GM19438 (cell line): ENCODE data around the gene ZSWIM1.
A peak's percentile ranks its signal among the peaks of the same experiment; 100 is the strongest.

Source experiments
- ATAC-seq: cut with Tn5 transposase; IDR thresholded peaks from one replicate; pipeline ENCODE4 v1.9.1; 2021; ENCODE audit warnings: low read depth; ENCODE audit not compliant: unreplicated experiment

Gene ZSWIM1

GRCh38 chr20:45880988-45881788 is at the start of gene ZSWIM1:
Gene ZSWIM1, plus strand, starts transcription at chr20:45881227. Its CDS starts 1,366 bp downstream, at chr20:45882593.
- ATAC-seq, result peak; percentile 96

DNA sequence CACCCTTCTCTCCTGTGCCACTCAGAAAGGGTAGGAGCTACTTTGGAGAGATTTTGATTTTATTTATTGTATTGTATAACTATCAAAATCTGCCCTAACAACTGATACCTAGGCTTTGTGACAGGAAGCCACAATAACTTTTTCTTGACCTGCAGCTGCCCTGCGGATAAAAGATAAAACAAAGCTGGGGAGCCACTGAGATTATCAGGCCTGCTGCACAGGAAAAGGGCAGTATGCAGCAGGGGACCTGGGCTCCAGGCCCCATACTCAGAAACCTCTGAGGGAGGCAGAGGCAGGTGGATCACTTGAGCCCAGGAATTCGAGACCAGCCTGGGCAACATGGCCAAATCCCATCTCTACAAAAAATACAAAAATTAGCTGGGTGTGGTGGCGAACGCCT is 48.4 kb upstream of the ZSWIM1 start:
- no peak for ATAC-seq

- peak; percentile 62 for ATAC-seq
These were observed 47.8 kb upstream of the ZSWIM1 start, which contains the start of gene SNX21 for GRCh38 chr20:45833030-45833882. Gene SNX21, plus strand, starts transcription at chr20:45833799. Its CDS starts 121 bp downstream, at chr20:45833920.

GRCh38 chr20:45833883-45834796 is 46.9 kb upstream of the ZSWIM1 start:
- peak; percentile 38 for ATAC-seq

DNA sequence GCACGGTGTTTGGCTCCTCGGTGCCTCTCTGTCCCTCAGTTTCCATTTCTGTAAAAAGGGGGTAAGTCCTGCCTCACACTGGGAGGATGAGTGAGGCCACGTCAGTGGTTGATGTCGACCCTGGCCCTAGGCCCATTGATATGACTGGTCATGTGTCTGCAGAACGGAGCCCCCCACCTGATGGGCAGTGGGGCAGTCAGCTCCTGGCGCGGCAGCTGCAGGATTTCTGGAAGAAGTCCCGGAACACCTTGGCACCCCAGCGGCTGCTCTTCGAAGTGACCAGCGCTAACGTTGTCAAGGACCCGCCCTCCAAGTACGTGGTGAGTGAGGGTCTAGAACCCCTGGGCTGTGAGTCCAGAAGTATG is 46.2 kb upstream of the ZSWIM1 start:
- ATAC-seq, result no peak

GRCh38 chr20:45835329-45835765 is 45.7 kb upstream of the ZSWIM1 start:
- ATAC-seq, result no peak

DNA sequence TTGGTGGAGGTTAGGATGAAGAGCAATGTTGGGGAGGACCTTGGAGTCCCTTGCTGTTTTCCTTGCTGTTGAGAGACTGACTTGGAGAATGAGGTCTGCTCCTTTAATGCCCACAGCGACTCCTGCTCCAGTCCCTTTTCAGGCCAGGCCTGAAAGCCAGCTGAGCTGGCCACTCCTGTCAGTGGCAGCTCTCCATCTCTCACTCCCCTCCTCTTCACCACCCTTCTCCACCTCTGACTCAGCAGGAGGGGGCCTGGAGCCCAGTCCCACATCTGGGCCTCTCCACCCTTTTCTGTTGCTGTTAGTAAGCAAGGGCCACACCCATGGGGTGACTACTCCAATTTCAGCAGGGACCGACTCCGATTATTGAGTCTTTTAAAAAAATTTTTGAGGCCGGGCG is 45.2 kb upstream of the ZSWIM1 start:
- no peak for ATAC-seq

GRCh38 chr20:45836841-45837240 is 44.2 kb upstream of the ZSWIM1 start:
- no peak for ATAC-seq

DNA sequence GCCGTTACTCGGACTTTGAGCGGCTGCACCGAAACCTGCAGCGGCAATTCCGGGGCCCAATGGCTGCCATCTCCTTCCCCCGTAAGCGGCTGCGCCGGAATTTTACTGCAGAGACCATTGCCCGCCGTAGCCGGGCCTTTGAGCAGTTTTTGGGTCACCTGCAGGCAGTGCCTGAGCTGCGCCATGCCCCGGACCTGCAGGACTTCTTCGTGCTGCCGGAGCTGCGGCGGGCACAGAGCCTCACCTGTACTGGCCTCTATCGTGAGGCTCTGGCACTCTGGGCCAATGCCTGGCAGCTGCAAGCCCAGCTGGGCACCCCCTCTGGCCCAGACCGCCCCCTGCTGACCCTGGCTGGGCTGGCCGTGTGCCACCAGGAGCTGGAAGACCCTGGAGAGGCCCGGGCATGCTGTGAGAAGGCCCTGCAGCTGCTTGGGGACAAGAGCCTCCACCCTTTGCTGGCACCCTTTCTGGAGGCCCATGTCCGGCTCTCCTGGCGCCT is 40.3 kb upstream of the ZSWIM1 start:
- ATAC-seq, result no peak

- no peak for ATAC-seq
These were observed 39.5 kb upstream of the ZSWIM1 start for GRCh38 chr20:45841407-45842129.

- ATAC-seq, result no peak
These were observed 38.7 kb upstream of the ZSWIM1 start for GRCh38 chr20:45842169-45842812.

GRCh38 chr20:45843506-45843905 is 37.5 kb upstream of the ZSWIM1 start:
- no peak for ATAC-seq

GRCh38 chr20:45845452-45845851 is 35.6 kb upstream of the ZSWIM1 start:
- no peak for ATAC-seq

- no peak for ATAC-seq
These were observed 32.6 kb upstream of the ZSWIM1 start for GRCh38 chr20:45848421-45848820.

- no peak for ATAC-seq
These were observed 32.0 kb upstream of the ZSWIM1 start for GRCh38 chr20:45848969-45849582.

DNA sequence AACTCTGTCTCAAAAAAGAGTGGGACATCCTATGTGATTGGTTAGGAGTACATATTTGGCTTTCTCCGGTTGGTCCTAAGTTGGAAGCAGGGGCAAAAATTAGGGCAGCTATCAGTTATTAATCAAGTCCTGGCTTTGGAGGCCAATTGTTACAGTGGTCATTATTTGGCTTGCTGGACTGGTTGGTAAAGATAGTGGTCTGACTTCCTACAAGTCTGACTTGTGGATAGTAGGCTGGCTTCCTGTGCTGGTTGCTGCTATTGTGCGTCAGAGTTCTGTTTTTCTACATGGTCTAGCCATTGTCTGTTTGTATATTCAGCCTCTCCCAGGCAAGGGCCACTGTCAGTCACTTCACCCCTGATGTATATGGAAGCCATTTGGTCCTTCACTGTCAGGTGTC is 30.8 kb upstream of the ZSWIM1 start:
- no peak for ATAC-seq

DNA sequence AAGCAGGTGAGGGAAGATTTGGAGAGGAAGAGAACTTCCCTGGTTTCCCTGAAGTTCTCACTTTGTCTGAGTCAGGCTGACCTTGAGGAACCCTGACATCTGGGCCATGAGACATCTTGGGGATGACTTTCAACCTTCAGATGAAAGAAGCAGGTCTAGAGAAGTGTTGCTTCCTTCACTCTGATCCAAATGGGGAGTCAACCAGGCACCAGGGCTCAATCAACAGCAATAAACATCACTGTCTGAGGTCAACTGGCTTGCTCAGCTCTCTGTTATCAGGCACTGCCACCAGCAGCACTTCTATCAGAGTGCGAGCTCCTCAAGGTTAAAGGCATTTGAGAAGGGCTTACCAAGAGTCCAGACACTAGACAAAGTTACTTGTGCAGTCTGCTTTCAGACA is 30.1 kb upstream of the ZSWIM1 start:
- no peak for ATAC-seq

DNA sequence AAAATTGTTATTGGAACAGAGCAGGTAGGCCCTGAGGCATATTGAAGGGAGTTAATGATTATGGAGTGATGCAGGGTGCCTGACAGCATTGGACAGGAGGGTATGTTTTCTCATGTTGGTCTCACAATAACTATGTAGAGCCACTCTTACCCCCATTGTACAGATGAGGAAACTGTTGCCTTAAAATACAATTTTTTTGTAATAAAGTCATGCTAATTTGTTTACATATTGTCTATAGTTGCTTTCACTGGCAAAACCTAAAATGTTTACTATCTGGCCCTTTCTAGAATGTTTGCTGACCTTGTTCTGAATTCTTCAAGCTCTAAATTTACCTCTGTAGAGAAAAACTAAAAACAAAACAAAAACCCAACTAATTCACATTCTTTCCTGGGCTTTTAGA is 29.5 kb upstream of the ZSWIM1 start:
- ATAC-seq, result no peak

- ATAC-seq, result no peak
These were observed 28.7 kb upstream of the ZSWIM1 start for GRCh38 chr20:45852326-45852725.
